Measurements from ENCODE around the gene NKTR.

GRCh38 chr3:42588625-42589024 is 11.9 kb upstream of the NKTR start:
- TF ChIP-seq CTCF (IDR thresholded peaks at IDR 0.05; ENCODE audit: insufficient read depth, low read depth, low read length) (no peak), EZH2 (IDR thresholded peaks at IDR 0.05; ENCODE audit: insufficient read depth, low read length) (no peak)
